IPS DF 4.7 (cell line): ENCODE data around the gene DCP1B.

ENCODE experiments used
- DNase-seq: peaks from one replicate; pipeline ENCODE4 v3.0.0-alpha.2; 2013; ENCODE audit warnings: low spot score; ENCODE audit errors: extremely low read depth

Gene DCP1B

GRCh38 chr12:1935700-1936378 lies 68.4 kb downstream of the DCP1B start:
- no peak for DNase-seq

DNA sequence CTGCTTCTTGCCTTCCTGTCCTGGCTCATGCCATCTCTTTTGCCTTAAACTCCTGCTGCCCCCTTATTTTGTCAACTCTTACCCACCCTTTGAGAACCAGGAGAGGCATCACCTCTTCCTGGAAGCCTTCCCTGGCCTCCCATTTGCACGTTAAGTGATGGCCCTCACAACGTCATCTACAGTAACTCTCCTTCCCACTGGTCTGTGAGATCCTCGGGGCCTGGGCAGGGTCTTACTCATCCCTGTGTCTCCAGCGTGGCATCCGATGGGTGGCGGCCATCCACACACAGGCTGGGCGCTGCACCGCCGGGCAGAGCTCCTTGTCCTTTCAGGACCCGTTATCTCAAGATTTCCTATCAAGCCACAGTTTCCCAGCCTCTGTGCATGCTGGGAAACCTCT lies 69.0 kb downstream of the DCP1B start:
- DNase-seq, result no peak

GRCh38 chr12:1934831-1935230 lies 69.4 kb downstream of the DCP1B start:
- no peak for DNase-seq

- DNase-seq, result no peak
Observed at GRCh38 chr12:1934068-1934467, 70.2 kb downstream of the DCP1B start.

DNA sequence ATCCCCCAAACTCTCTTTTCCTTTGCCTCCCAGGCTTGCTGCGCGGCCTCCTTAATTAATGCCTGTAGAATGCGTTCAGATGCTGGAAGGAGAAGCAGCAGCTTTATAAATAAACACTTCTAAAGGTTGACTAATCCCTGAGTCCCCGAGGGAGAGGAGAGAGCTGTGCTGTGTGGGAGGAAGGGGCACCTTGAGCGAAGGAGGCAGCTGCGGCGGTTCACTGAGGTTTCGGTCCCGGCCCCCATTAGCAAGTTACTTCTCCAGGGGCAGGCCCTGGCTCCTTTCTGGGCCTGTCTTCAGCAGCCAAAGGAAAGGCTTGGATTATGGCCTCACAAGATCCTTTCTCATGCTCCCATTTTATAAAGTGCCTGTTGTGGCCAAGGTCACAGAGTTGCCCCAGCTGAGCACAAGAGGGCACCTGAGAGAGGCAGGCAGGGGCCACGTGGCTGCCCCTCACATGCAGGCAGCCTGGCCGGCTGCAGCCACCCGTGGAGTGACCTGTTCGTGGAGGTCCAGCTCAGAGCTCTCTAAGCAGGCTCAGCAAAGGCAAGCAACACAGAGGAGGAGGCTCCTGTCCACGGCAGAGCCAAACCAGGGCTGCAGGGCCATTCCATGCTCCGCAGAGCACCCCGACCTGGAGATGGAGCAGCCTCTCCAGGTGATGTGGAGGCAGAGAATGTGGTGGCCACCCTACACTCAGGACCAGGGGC lies 70.8 kb downstream of the DCP1B start:
- no peak for DNase-seq

GRCh38 chr12:1932264-1932777 lies 71.9 kb downstream of the DCP1B start:
- DNase-seq, result no peak

GRCh38 chr12:1931642-1932041 lies 72.6 kb downstream of the DCP1B start:
- no peak for DNase-seq

- DNase-seq, result no peak
Observed at GRCh38 chr12:1930803-1931597, 73.3 kb downstream of the DCP1B start.

DNA sequence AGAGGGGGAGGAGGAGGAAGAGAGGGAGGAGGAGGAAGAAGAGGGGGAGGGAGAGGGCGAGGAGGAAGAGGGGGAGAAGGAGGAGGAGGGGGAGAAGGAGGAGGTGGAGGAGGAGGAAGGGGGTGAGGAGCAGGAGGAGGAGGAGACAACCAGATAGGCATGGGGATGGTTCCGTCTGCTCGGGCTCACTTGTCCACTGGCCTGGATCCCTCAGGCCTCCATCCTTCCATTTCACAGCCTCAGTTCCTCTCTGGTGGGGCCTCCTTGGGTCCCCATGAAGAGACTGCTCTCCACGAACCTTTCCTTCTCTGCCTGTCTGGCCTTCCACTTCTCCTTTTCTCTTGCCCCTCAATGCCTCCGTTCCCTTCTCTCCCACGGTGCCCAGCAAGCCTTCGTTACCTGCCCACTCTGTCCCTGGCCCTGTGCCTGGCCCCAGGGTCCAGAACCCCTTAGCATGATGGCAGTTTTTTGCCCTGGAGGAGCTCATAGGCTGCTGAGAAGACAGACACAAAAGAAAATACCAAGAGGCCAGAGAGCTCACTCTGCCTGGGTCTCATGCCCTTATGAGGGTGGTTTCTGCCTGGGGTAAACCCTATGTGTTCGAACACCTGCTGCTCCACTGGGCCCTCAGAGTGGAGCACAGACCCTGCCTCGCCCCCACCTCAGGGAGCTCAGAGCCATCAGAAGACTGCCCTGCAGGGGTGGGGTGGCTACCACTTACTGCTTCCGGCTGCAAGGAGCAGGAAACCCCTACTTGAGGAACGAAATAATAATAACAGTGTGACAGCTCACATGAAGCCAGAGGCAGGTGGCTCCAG lies 74.1 kb downstream of the DCP1B start:
- DNase-seq, result no peak

- DNase-seq, result no peak
Observed at GRCh38 chr12:1929241-1929984, 74.8 kb downstream of the DCP1B start.

- no peak for DNase-seq
Observed at GRCh38 chr12:1928439-1929121, 75.7 kb downstream of the DCP1B start.

DNA sequence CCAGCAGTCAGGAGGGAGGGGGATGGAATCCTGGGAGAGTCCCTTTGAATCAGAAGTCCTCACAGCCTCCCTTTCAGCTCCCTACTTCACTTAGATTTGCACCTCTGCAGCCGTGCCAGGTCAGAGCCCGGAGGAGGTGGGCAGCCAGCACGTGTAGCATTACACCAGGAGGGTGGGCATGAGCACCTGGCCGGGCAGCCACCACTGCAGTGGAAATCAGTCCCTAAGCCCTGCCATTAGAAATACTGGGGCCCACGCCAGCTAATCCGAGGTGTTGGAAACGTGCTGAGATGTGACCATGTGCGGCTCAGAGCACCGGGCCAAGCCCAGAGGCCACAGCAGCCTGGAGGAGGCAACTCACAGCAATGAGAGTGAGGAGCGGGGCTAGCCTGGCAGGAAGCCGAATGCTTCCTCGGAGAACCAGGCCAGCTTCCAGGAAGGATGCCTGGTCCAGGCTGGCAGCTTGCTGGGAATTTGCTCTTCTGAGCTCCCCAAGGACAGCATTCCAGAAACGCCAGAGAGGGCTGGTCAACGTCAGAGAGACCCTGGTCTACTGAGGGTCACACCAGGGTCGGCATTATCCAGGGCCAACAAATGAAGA lies 76.4 kb downstream of the DCP1B start:
- no peak for DNase-seq

GRCh38 chr12:1927051-1927680 lies 77.1 kb downstream of the DCP1B start:
- no peak for DNase-seq

DNA sequence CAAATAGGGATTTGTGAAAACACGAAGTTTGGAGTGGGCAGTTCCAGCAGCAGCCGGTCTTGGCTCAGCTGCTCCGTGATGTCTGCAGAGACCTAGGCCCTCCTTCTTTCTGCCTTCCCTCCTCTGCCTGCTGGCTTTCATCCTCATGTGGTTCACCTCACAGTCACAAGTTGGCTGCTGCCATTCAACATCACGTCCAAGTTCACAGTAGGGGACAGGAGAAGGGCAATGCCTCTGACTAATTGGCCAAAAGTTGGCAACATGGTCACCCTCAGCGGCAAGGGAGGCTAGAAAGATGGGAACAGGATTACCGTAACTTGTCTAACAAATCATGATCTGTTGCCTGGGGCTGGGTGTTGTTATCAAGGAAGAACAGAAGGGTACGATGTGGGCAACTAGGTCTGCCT lies 78.0 kb downstream of the DCP1B start:
- DNase-seq, result no peak

DNA sequence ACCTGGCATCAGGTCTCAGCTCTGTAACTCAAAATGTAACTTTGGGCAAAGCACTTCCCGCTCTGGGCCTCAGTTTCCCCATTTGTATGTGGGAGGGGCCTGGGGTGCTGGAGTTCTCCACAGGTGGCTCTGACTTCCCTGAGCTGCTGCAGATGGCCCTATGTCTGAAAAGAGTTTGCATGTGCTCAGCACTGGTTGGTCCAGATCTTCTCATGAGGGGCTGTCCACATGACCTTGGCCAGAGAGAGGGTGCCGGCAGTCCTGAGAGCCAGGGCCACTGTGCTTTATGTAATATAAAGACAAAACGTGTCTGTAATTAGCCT lies 78.6 kb downstream of the DCP1B start:
- no peak for DNase-seq

GRCh38 chr12:1924996-1925683 lies 79.1 kb downstream of the DCP1B start:
- no peak for DNase-seq

DNA sequence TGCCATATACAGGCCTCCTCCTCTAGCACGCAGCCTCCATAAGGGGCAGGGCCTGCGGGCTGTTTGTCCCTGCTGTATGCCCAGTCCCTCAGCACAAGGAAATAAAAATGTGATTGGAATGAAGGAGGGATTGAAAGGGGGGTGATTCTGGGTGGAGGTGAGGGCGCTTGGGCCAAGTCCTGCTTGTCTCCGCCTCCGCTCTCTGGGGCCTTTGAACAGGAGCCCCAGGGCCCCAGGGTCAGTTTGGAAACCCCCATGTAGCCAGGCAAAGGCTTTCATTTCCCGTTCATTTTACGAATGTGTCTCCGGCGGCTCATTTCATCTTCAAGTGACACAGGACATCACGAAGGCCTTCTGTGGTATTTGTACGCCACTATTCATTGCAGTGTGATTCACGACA lies 81.3 kb downstream of the DCP1B start:
- no peak for DNase-seq

- DNase-seq, result no peak
Observed at GRCh38 chr12:1922075-1922709, 82.1 kb downstream of the DCP1B start.
